Esophagus squamous epithelium (tissue), 5 donors: ENCODE data around the gene BEND5. TPM values are rescaled to one million over a fixed set of nuclear protein-coding genes. Genes with fewer than 3 reads are reported as not detected.

Experiments
- DNase-seq: peaks from one replicate; lab custom pipeline; 2025; lab: John Stamatoyannopoulos, UW
- H3K27ac ChIP-seq, 4 donors: fragments of 200-600 bp; sonication (generic); one replicate each; pipeline ENCODE4 v1.5.1; 2016 to 2019; ENCODE audit warnings: mild to moderate bottlenecking in 1 of 4
- H3K27me3 ChIP-seq, 4 donors: fragments of 200-600 bp; sonication (generic); 1 replicate in 3 of 4; 2 replicates in 1 of 4; pipeline versions ENCODE4 v1.5.1 to v1.6.0; 2017 to 2021; ENCODE audit warnings: antibody characterized with exemption in 1 of 4
- H3K36me3 ChIP-seq, 3 donors: fragments of 200-600 bp; sonication (generic); one replicate each; pipeline ENCODE4 v1.5.1; 2016 to 2019
- H3K4me1 ChIP-seq, 3 donors: fragments of 200-600 bp; sonication (generic); one replicate each; pipeline ENCODE4 v1.5.1; 2017 to 2019
- H3K4me3 ChIP-seq, 4 donors: fragments of 200-600 bp; sonication (generic); 1 replicate in 3 of 4; 2 replicates in 1 of 4; pipeline ENCODE4 v1.5.1; 2016 to 2019; ENCODE audit warnings: mild to moderate bottlenecking in 2 of 4, moderate library complexity in 1 of 4
- H3K9me3 ChIP-seq, 3 donors: fragments of 200-600 bp; sonication (generic); one replicate each; pipeline ENCODE4 v1.5.1; 2016 to 2019
- POLR2A ChIP-seq, 4 donors: fragments of 450-650 bp; IDR thresholded peaks; one replicate each; pipeline ENCODE4 v1.6.1; 2017; ENCODE audit warnings: antibody characterized with exemption in 4 of 4, mild to moderate bottlenecking in 4 of 4, moderate library complexity in 3 of 4
- WGBS, 2 donors: methylation state at CpG; one replicate each; pipeline ENCODE4 v1.1.5; 2018; 5-methylcytosine and 5-hydroxymethylcytosine counted together
- intact Hi-C: fragments of 100-400 bp; cut with DNase I; formaldehyde crosslinking; loops from one replicate; pipeline ENCODE4 v1.15.0; 2022
- total RNA-seq, 4 donors: library from RNA; depleted of rRNA; stranded (reverse); fragments of >200 nt; gene quantifications; one replicate each; pipeline ENCODE4 v1.1.0, GENCODE V29; 2016
- TF ChIP-seq, protein P1 (sequence below), 6 experiments: fragments of 450-650 bp in 4 of 6; fragments of 200-600 bp in 2 of 6; sonication (generic) in 2 of 6; IDR thresholded peaks; one replicate each; pipeline ENCODE4 v1.5.1; 2016 to 2019; ENCODE audit warnings: antibody characterized with exemption in 6 of 6, mild to moderate bottlenecking in 4 of 6, moderate library complexity in 4 of 6
- donor health status: DM: yes; HTN: yes; CAD: no.

Gene BEND5
- total RNA-seq, 4 donors from 2014 or later, result 1.8 to 2.3 TPM; not detected in 2

DNA sequence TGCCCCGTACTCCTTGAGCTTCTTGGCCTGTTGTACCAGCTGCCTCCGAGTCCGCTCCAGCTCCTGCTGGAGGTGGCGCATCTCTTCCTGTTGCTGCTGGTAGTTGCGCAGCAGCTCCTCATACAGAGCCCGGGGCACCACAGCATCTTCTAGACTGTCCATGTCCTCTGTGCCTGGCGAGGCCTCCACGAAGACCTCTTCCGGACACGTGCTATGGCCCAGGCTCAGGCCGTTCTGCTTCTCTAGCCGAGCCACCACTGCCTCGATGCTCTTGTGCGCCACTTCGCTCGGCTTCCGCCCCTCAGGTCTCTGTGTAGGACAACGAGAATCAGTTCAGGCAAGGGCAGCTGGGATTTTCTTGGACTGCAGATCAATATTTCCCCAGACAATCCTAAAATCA, 17.7 kb downstream of the BEND5 start:
- TF ChIP-seq, protein P1, sequence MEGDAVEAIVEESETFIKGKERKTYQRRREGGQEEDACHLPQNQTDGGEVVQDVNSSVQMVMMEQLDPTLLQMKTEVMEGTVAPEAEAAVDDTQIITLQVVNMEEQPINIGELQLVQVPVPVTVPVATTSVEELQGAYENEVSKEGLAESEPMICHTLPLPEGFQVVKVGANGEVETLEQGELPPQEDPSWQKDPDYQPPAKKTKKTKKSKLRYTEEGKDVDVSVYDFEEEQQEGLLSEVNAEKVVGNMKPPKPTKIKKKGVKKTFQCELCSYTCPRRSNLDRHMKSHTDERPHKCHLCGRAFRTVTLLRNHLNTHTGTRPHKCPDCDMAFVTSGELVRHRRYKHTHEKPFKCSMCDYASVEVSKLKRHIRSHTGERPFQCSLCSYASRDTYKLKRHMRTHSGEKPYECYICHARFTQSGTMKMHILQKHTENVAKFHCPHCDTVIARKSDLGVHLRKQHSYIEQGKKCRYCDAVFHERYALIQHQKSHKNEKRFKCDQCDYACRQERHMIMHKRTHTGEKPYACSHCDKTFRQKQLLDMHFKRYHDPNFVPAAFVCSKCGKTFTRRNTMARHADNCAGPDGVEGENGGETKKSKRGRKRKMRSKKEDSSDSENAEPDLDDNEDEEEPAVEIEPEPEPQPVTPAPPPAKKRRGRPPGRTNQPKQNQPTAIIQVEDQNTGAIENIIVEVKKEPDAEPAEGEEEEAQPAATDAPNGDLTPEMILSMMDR (IDR thresholded peaks at IDR 0.05), result no peak
- no peak for TF ChIP-seq POLR2A (IDR thresholded peaks at IDR 0.05)
- WGBS, 2 donors, result 75 to 95% methylated on average over 5 to 17 of the region's 18 CpGs
- peaks cover 0 to 28% (median 0%) of the 10 kb centered on the region in 3 donors for H3K36me3 ChIP-seq
- H3K4me1 ChIP-seq, result peaks cover 0 to 9% (median 0%) of the 10 kb centered on the region in 3 donors
- DNase-seq, result no peak
- no peaks in the 10 kb centered on the region for H3K9me3 ChIP-seq
- intact Hi-C loops, result no loop called here
- no peak overlapping the region for H3K4me3 ChIP-seq
- H3K27me3 ChIP-seq, result no peaks in the 10 kb centered on the region
- no peak overlapping the region for H3K27ac ChIP-seq

DNA sequence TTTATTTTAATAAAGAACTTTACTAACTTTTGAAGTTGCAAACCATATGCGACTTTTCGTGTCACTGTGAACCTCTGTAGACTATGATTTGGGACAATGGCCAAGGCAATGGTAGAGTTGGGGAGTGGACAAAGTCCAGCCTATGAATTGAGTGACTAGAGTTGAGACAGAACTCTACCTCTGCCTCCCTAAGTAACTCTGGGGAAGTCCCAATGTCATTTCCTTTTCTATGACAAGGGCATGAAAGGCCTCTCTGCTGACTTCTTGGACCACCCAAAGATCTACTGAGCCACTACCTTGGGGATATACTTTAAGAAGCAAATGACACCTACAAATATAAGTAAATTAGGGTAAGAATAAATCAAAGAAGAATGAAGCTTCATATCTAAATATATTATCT, 19.3 kb downstream of the BEND5 start:
- WGBS, 2 donors, result 80 to 97% methylated on average over 2 of the region's 2 CpGs
- H3K27ac ChIP-seq, result no peak overlapping the region
- peaks cover 0 to 28% (median 0%) of the 10 kb centered on the region in 3 donors for H3K36me3 ChIP-seq
- H3K9me3 ChIP-seq, result no peaks in the 10 kb centered on the region
- no peak overlapping the region for H3K4me3 ChIP-seq
- TF ChIP-seq, protein P1 (IDR thresholded peaks at IDR 0.05), result no peak
- no peak for TF ChIP-seq POLR2A (IDR thresholded peaks at IDR 0.05)
- H3K4me1 ChIP-seq, result peaks cover 0 to 9% (median 0%) of the 10 kb centered on the region in 3 donors
- intact Hi-C loops, result no loop called here
- DNase-seq, result no peak
- H3K27me3 ChIP-seq, result no peaks in the 10 kb centered on the region

DNA sequence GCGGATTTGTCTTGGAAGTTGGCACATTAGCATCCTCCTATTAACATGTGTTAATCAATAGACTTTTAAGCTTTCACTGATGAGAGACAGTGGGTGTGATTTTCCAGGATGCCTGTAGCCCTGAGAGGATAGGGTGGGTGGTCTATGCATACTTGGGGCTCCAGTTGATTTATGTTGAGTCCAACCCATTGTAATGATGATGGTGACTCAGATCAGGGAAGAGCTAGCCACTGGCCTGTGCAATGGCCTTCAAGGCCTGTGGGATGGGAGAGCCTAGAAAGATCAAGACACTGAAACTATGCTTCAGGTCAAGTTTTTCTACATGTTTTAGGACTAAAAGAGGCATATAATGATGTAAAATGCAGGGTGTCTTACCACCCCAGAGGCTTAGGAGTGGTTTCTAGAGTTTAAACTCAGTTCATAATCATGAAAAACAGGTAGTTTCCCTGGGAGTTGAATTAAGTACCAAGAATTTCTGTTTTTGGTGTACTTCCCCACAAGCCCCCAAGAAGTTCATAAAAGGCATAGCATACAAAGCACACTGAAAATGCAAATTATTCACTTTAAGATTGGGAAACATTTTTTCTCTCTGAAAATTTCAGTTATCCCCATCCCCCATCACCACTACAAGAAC, 19.9 kb downstream of the BEND5 start:
- TF ChIP-seq POLR2A (IDR thresholded peaks at IDR 0.05), result no peak
- TF ChIP-seq, protein P1 (IDR thresholded peaks at IDR 0.05), result no peak
- no peak for DNase-seq
- 92 to 100% methylated on average over 1 of the region's 1 CpG for WGBS, 2 donors
- intact Hi-C loops, result no loop called here
- Histone ChIP-seq H3K9me3 (no peaks in the 10 kb centered on the region), H3K36me3 (peaks cover 0 to 28% (median 0%) of the 10 kb centered on the region in 3 donors), H3K4me1 (peaks cover 0 to 4% (median 0%) of the 10 kb centered on the region in 3 donors), H3K27me3 (no peaks in the 10 kb centered on the region), H3K4me3 (no peak overlapping the region), H3K27ac (no peak overlapping the region)

DNA sequence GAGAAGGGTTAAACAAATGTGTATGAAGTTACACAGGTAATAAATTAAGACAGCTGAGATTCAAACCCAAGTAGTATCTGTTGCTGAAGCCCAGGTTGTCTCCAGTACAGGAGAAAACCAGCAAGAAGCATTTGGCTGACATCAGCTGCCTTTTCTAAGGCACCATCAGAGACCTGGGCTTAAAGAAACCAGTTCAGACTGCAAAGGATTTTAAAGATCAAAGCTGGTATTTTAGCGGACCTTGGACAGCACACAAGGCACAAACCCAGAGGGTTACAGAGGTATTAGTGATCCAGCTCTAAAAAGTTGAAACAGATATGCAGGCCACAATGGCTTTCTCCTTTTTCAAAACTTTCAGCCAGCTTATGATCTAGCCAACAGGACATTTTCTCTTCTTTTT, 23.4 kb downstream of the BEND5 start:
- Histone ChIP-seq H3K27me3 (no peaks in the 10 kb centered on the region), H3K36me3 (peaks cover 0 to 22% (median 0%) of the 10 kb centered on the region in 3 donors), H3K27ac (no peak overlapping the region), H3K4me1 (no peaks in the 10 kb centered on the region), H3K9me3 (no peaks in the 10 kb centered on the region), H3K4me3 (no peak overlapping the region)
- TF ChIP-seq POLR2A (IDR thresholded peaks at IDR 0.05), result no peak
- TF ChIP-seq, protein P1 (IDR thresholded peaks at IDR 0.05), result no peak
- intact Hi-C loops, result no loop called here
- no peak for DNase-seq
- 43 to 50% methylated on average over 1 of the region's 1 CpG for WGBS, 2 donors

DNA sequence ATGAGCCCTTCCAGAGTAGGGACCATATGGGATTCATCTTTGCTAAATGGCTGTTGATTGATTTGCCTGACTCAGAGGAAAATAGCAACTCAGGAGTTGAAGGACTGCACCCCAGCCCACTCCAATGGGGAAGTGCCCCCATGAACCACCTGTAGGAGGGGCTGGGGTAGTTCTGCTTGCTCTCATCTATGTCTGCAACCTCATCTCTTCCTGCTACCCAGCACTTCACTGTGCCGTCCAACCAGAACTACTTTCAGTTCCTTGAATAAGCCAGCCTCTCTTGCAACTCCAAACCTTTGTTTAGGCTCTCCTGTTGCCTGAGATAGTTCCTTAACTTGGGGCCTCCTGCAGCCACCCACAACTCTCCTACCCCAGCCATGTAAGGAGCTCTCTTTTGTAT, 26.6 kb downstream of the BEND5 start:
- Histone ChIP-seq H3K27ac (no peak overlapping the region), H3K4me3 (no peak overlapping the region), H3K27me3 (no peaks in the 10 kb centered on the region), H3K9me3 (no peaks in the 10 kb centered on the region), H3K4me1 (no peaks in the 10 kb centered on the region), H3K36me3 (peaks cover 0 to 4% (median 0%) of the 10 kb centered on the region in 3 donors)
- intact Hi-C loops, result no loop called here
- 71 to 90% methylated on average over 1 of the region's 1 CpG for WGBS, 2 donors
- no peak for DNase-seq
- TF ChIP-seq, protein P1 (IDR thresholded peaks at IDR 0.05), result no peak
- no peak for TF ChIP-seq POLR2A (IDR thresholded peaks at IDR 0.05)
